ENCODE data around the gene GRK4. TPM values are rescaled to one million over a fixed set of nuclear protein-coding genes. Genes with fewer than 3 reads are reported as not detected.

GRK4 gene
- total RNA-seq, 1 donor from 2014 or later = 9.0 TPM

GRCh38 chr4:3013839-3014350, 50.5 kb downstream of the GRK4 start:
- Histone ChIP-seq H3K4me3 (no peak overlapping the region), H3K27me3 (ENCODE audit: low read depth) (no peaks in the 10 kb centered on the region), H3K9me3 (replicated peaks) (no peaks in the 10 kb centered on the region), H3K36me3 (no peaks in the 10 kb centered on the region), H3K27ac (replicated peaks) (no peak overlapping the region), H3K4me1 (no peaks in the 10 kb centered on the region)
- no peak for DNase-seq
- intact Hi-C loops (cut with micrococcal nuclease) = no loop called here
- TF ChIP-seq CTCF (IDR thresholded peaks at IDR 0.05; ENCODE audit: borderline replicate concordance) = no peak

- H3K36me3 ChIP-seq = no peaks in the 10 kb centered on the region
- H3K4me1 ChIP-seq = no peaks in the 10 kb centered on the region
- no peaks in the 10 kb centered on the region for H3K27me3 ChIP-seq (ENCODE audit: low read depth)
- no peak for DNase-seq
- no peak for TF ChIP-seq CTCF (IDR thresholded peaks at IDR 0.05; ENCODE audit: borderline replicate concordance)
- no peak overlapping the region for H3K4me3 ChIP-seq
- no peaks in the 10 kb centered on the region for H3K9me3 ChIP-seq (replicated peaks)
- intact Hi-C loops (cut with micrococcal nuclease) = no loop called here
- no peak overlapping the region for H3K27ac ChIP-seq (replicated peaks)
Observed at GRCh38 chr4:3016961-3017360, 53.6 kb downstream of the GRK4 start.

- intact Hi-C loops (cut with micrococcal nuclease) = no loop called here
- no peak overlapping the region for H3K27ac ChIP-seq (replicated peaks)
- H3K27me3 ChIP-seq (ENCODE audit: low read depth) = no peaks in the 10 kb centered on the region
- TF ChIP-seq CTCF (IDR thresholded peaks at IDR 0.05; ENCODE audit: borderline replicate concordance) = no peak
- H3K36me3 ChIP-seq = no peaks in the 10 kb centered on the region
- H3K9me3 ChIP-seq (replicated peaks) = no peaks in the 10 kb centered on the region
- DNase-seq = no peak
- H3K4me3 ChIP-seq = no peak overlapping the region
- H3K4me1 ChIP-seq = no peaks in the 10 kb centered on the region
Observed at GRCh38 chr4:3017504-3017903, 54.1 kb downstream of the GRK4 start.

GRCh38 chr4:3019145-3019846, 55.9 kb downstream of the GRK4 start:
- H3K4me1 ChIP-seq = no peaks in the 10 kb centered on the region
- intact Hi-C loops (cut with micrococcal nuclease) = no loop called here

GRCh38 chr4:3021127-3021526, 57.8 kb downstream of the GRK4 start:
- no peaks in the 10 kb centered on the region for H3K36me3 ChIP-seq
- no peaks in the 10 kb centered on the region for H3K9me3 ChIP-seq (replicated peaks)
- H3K27me3 ChIP-seq (ENCODE audit: low read depth) = no peaks in the 10 kb centered on the region
- DNase-seq = no peak
- no peak for TF ChIP-seq CTCF (IDR thresholded peaks at IDR 0.05; ENCODE audit: borderline replicate concordance)
- H3K4me1 ChIP-seq = no peaks in the 10 kb centered on the region
- intact Hi-C loops (cut with micrococcal nuclease) = no loop called here
- H3K4me3 ChIP-seq = no peak overlapping the region
- no peak overlapping the region for H3K27ac ChIP-seq (replicated peaks)

More at GRCh38 chr4:3019145-3019846, 55.9 kb downstream of the GRK4 start:
- Histone ChIP-seq H3K27me3 (ENCODE audit: low read depth) (no peaks in the 10 kb centered on the region), H3K9me3 (replicated peaks) (no peaks in the 10 kb centered on the region), H3K27ac (replicated peaks) (no peak overlapping the region), H3K4me3 (no peak overlapping the region), H3K36me3 (no peaks in the 10 kb centered on the region)
- TF ChIP-seq CTCF (IDR thresholded peaks at IDR 0.05; ENCODE audit: borderline replicate concordance) = no peak
- no peak for DNase-seq
